Measurements from ENCODE around the gene IQSEC1. TPM values are rescaled to one million over a fixed set of nuclear protein-coding genes. Genes with fewer than 3 reads are reported as not detected.

The IQSEC1 gene
- polyA plus RNA-seq, 1 experiment, result 4.8 TPM

DNA sequence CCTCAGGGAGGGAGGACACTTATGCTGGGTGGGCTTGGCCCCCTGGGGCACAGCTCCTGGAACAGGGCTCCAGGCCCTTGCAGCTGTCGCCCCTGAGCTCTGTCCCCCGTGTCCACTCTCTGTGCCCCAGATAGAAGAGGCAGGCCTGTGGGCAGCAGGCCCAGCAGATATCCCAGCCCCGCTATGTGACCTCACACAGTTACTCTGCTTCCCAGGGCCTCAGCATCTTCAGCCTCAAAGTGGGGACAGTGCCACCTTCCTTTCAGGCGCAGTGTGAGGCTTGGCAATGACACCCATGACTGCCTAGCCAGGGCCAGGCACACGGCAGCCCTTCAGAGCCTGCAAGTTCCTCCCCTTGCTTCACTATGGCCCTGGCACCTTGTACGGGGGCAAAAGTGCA lies 98.4 kb downstream of the IQSEC1 start:
- Histone ChIP-seq H3K4me3 (ENCODE audit: low read depth, low read length) (no peak overlapping the region), H3K27me3 (ENCODE audit: control insufficient read depth, insufficient read depth, low read length) (no peaks in the 10 kb centered on the region; the same call in 1 of the 2 replicates), H3K36me3 (ENCODE audit: control insufficient read depth, insufficient read depth, low read length) (no peaks in the 10 kb centered on the region)
- no peak for DNase-seq (ENCODE audit: low read depth)
- POLR2A ChIA-PET, result no interaction called here
- TF ChIP-seq, protein P1, sequence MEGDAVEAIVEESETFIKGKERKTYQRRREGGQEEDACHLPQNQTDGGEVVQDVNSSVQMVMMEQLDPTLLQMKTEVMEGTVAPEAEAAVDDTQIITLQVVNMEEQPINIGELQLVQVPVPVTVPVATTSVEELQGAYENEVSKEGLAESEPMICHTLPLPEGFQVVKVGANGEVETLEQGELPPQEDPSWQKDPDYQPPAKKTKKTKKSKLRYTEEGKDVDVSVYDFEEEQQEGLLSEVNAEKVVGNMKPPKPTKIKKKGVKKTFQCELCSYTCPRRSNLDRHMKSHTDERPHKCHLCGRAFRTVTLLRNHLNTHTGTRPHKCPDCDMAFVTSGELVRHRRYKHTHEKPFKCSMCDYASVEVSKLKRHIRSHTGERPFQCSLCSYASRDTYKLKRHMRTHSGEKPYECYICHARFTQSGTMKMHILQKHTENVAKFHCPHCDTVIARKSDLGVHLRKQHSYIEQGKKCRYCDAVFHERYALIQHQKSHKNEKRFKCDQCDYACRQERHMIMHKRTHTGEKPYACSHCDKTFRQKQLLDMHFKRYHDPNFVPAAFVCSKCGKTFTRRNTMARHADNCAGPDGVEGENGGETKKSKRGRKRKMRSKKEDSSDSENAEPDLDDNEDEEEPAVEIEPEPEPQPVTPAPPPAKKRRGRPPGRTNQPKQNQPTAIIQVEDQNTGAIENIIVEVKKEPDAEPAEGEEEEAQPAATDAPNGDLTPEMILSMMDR (IDR thresholded peaks at IDR 0.05; ENCODE audit: insufficient read depth, low read depth, low read length), result no peak
- CTCF ChIA-PET, result interaction anchor here (0.7 to 7.2 kb wide), 2 partner anchors 10 to 18 kb away, joined by 3 to 75 read pairs; no protein-coding TSS in a partner anchor

DNA sequence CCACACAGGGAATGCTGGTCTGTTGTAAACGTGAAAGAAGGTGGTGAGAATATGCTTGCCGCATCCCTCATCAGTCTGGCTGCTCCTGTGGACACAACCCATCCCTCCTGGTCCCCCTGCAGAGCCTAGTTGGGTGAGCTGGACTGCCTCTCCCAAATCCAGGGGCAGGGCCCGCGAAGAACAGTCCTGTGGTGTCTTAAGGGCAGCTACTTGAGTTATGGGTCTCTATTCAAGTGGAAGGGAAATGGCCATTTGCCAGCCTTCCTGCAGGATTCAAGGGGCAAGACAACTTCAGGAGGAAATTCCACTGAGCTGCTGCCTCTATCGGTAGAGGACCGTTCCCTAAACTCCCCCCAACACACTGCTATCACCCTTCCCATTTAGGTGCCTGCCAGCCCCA lies 98.9 kb downstream of the IQSEC1 start:
- TF ChIP-seq, protein P1 (IDR thresholded peaks at IDR 0.05; ENCODE audit: insufficient read depth, low read depth, low read length), result no peak
- Histone ChIP-seq H3K27me3 (ENCODE audit: control insufficient read depth, insufficient read depth, low read length) (no peaks in the 10 kb centered on the region; the same call in 1 of the 2 replicates), H3K36me3 (ENCODE audit: control insufficient read depth, insufficient read depth, low read length) (no peaks in the 10 kb centered on the region), H3K4me3 (ENCODE audit: low read depth, low read length) (no peak overlapping the region)
- ChIA-PET POLR2A (no interaction called here), CTCF (interaction anchor here (0.7 to 7.2 kb wide), 3 partner anchors 10 to 106 kb away, joined by 3 to 75 read pairs (median 4); no protein-coding TSS in a partner anchor)
- no peak for DNase-seq (ENCODE audit: low read depth)

DNA sequence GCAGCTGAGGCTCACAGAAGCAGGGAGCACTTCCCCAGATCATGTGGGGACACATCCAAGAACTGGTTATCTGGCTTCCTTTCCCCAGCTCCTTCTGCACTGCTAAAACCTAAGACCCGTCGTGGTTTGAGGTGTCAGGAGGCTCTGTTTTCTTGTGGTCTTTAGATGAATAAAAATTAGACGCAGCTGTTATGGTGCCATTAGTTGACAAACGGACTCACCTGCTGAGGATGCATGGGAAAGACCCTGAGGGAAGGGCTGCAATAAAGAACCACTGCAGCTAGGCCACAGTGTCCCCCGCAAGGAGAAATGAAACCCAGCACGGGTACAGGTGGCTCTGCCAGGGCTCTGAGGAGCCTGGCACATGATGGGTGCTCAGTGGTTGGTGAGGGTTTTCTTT lies 99.4 kb downstream of the IQSEC1 start:
- TF ChIP-seq, protein P1 (IDR thresholded peaks at IDR 0.05; ENCODE audit: insufficient read depth, low read depth, low read length), result no peak
- ChIA-PET CTCF (interaction anchor here (1.7 to 7.2 kb wide), 2 partner anchors 11 to 106 kb away, joined by 4 to 75 read pairs; no protein-coding TSS in a partner anchor), POLR2A (no interaction called here)
- Histone ChIP-seq H3K27me3 (ENCODE audit: control insufficient read depth, insufficient read depth, low read length) (no peaks in the 10 kb centered on the region; the same call in 1 of the 2 replicates), H3K36me3 (ENCODE audit: control insufficient read depth, insufficient read depth, low read length) (no peaks in the 10 kb centered on the region), H3K4me3 (ENCODE audit: low read depth, low read length) (no peak overlapping the region)
- DNase-seq (ENCODE audit: low read depth), result no peak

DNA sequence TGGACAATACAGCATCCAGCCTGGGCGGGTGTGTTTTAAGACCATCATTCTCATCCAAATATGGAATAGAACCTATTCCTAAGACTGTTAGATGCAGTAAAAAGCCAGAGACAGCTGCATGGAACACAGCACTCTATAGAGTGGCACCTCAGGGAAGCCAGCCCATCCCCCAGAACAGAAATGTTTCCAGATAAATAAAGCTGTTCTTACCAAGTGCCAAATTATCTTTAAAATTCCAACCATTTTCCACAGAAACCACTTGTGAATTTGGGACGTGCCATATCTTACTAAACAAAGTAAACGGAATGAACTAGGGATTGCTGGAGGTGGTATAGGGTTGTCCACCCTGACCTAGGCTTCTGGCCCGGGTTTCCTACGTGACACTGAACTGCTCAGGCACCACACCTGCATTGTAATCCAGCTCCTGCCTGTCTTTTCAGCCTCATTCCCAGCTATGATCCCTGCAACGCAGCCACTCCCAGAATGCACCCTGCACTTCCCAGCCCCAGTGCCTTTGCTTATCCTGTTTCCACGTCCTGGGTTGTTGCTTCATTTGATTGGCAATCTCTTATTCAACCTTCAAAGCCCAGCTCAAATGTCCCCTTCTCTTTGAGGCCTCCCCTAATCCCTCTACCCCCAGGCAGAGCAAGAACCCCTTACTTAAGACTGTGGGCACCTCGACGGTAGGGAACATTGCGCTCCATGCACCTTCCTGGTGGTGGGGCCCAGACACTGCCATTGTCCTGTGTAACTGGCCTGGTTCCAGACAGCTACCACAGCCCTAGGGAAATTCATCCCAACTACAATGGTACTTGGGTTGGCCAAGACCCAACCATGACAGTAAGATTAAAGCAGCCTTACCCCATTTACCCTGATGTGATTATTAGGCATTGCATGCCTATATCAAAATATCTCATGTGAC lies 100.2 kb downstream of the IQSEC1 start:
- Histone ChIP-seq H3K27me3 (ENCODE audit: control insufficient read depth, insufficient read depth, low read length) (no peaks in the 10 kb centered on the region; the same call in 1 of the 2 replicates), H3K36me3 (ENCODE audit: control insufficient read depth, insufficient read depth, low read length) (no peaks in the 10 kb centered on the region), H3K4me3 (ENCODE audit: low read depth, low read length) (no peak overlapping the region)
- POLR2A ChIA-PET, result interaction anchor here (0.7 kb wide), 1 partner anchor 18 kb away, joined by 3 read pairs; no protein-coding TSS in a partner anchor
- CTCF ChIA-PET, result interaction anchor here (1.1 to 7.2 kb wide), 4 partner anchors 12 to 131 kb away, joined by 3 to 75 read pairs (median 4); no protein-coding TSS in a partner anchor
- no peak for DNase-seq (ENCODE audit: low read depth)
- TF ChIP-seq, protein P1 (IDR thresholded peaks at IDR 0.05; ENCODE audit: insufficient read depth, low read depth, low read length), result no peak

DNA sequence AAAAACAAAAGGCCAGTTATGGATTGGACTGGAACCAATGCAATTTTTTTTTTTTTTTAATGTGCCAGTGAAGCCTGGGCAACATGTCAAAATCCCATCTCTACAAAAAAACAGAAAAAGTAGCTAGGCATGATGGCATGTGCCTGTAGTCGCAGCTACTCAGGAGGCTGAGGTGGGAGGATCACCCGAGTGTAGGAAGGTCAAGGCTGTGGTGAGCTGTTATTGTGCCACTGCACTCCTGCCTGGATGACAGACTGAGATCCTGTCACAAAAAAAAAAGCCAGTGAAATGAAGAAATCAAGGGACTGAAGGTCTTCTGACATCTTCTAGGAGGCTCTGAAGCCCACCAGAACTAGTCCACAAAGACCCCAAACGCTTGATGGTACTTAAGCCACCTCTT lies 101.2 kb downstream of the IQSEC1 start:
- POLR2A ChIA-PET, result interaction anchor here (0.6 kb wide), 1 partner anchor 1676 kb away, joined by 3 read pairs; no protein-coding TSS in a partner anchor
- TF ChIP-seq, protein P1 (IDR thresholded peaks at IDR 0.05; ENCODE audit: insufficient read depth, low read depth, low read length), result no peak
- Histone ChIP-seq H3K27me3 (ENCODE audit: control insufficient read depth, insufficient read depth, low read length) (no peaks in the 10 kb centered on the region; the same call in 1 of the 2 replicates), H3K4me3 (ENCODE audit: low read depth, low read length) (no peak overlapping the region), H3K36me3 (ENCODE audit: control insufficient read depth, insufficient read depth, low read length) (no peaks in the 10 kb centered on the region)
- no peak for DNase-seq (ENCODE audit: low read depth)
- CTCF ChIA-PET, result interaction anchor here (0.6 to 7.2 kb wide), 4 partner anchors 13 to 130 kb away, joined by 3 to 75 read pairs (median 3); no protein-coding TSS in a partner anchor

Measured in BJ (cell line).